ENCODE results near the gene KCTD21.
"Not testable (repeated sequence)": the region's sequence is repeated elsewhere in the genome, so short reads cannot be mapped to it uniquely, and the experiment has no call there.

The KCTD21 gene

GRCh38 chr11:78188286-78189173, at the start of gene KCTD21, which contains the start of gene USP35:
Gene KCTD21 (minus strand): TSS chr11:78188626. CDS start chr11:78174554, 14,072 bp downstream.
Gene USP35 (plus strand): TSS chr11:78188919. CDS start chr11:78196246, 7,327 bp downstream.
- peak; percentile 98 for DNase-seq (ENCODE audit: low spot score)

GRCh38 chr11:78237293-78238046, 49.0 kb upstream of the KCTD21 start:
- DNase-seq (ENCODE audit: low spot score): no peak

- no peak for DNase-seq (ENCODE audit: low spot score)
These were observed 45.6 kb upstream of the KCTD21 start for GRCh38 chr11:78234006-78234405.

- DNase-seq (ENCODE audit: low spot score): not testable (repeated sequence)
These were observed 44.6 kb upstream of the KCTD21 start for GRCh38 chr11:78233046-78233445.

- peak; percentile 44 for DNase-seq (ENCODE audit: low spot score)
These were observed 43.6 kb upstream of the KCTD21 start for GRCh38 chr11:78231962-78232501.

GRCh38 chr11:78230161-78230877, 41.9 kb upstream of the KCTD21 start:
- peak; percentile 28 for DNase-seq (ENCODE audit: low spot score)

GRCh38 chr11:78229106-78229505, 40.7 kb upstream of the KCTD21 start:
- no peak for DNase-seq (ENCODE audit: low spot score)

- DNase-seq (ENCODE audit: low spot score): peak; percentile 64
These were observed 40.0 kb upstream of the KCTD21 start for GRCh38 chr11:78228467-78228866.

- no peak for DNase-seq (ENCODE audit: low spot score)
These were observed 39.5 kb upstream of the KCTD21 start for GRCh38 chr11:78227921-78228320.

- no peak for DNase-seq (ENCODE audit: low spot score)
These were observed 38.6 kb upstream of the KCTD21 start for GRCh38 chr11:78226684-78227680.

- no peak for DNase-seq (ENCODE audit: low spot score)
These were observed 36.5 kb upstream of the KCTD21 start for GRCh38 chr11:78224906-78225420.

GRCh38 chr11:78224506-78224905, 36.1 kb upstream of the KCTD21 start:
- DNase-seq (ENCODE audit: low spot score): no peak

GRCh38 chr11:78223320-78223954, 35.0 kb upstream of the KCTD21 start:
- DNase-seq (ENCODE audit: low spot score): no peak

GRCh38 chr11:78222726-78223125, 34.3 kb upstream of the KCTD21 start:
- not testable (repeated sequence) for DNase-seq (ENCODE audit: low spot score)

GRCh38 chr11:78221396-78222315, 33.2 kb upstream of the KCTD21 start:
- no peak for DNase-seq (ENCODE audit: low spot score)

- no peak for DNase-seq (ENCODE audit: low spot score)
These were observed 32.1 kb upstream of the KCTD21 start for GRCh38 chr11:78220218-78221157.

- no peak for DNase-seq (ENCODE audit: low spot score)
These were observed 31.2 kb upstream of the KCTD21 start for GRCh38 chr11:78219493-78220217.
